Measurements from ENCODE around the gene OR7G3.

Gene OR7G3

GRCh38 chr19:9126900-9127405 lies at the start of gene OR7G3:
Gene OR7G3, minus strand, starts transcription at chr19:9126950. Its CDS starts 0 bp downstream, at chr19:9126950.
- DNase-seq = no peak

GRCh38 chr19:9175326-9175725 lies 48.6 kb upstream of the OR7G3 start:
- no peak for DNase-seq

GRCh38 chr19:9171393-9171991 lies 44.7 kb upstream of the OR7G3 start:
- DNase-seq = no peak

- DNase-seq = no peak
These were observed 40.1 kb upstream of the OR7G3 start for GRCh38 chr19:9166846-9167245.

- DNase-seq = no peak
These were observed 38.5 kb upstream of the OR7G3 start for GRCh38 chr19:9165261-9165660.

GRCh38 chr19:9161427-9161826 lies 34.7 kb upstream of the OR7G3 start:
- DNase-seq = no peak

GRCh38 chr19:9159891-9160290 lies 33.1 kb upstream of the OR7G3 start:
- DNase-seq = no peak

GRCh38 chr19:9156304-9156703 lies 29.6 kb upstream of the OR7G3 start:
- DNase-seq = no peak

- no peak for DNase-seq
These were observed 28.8 kb upstream of the OR7G3 start for GRCh38 chr19:9155591-9155990.

GRCh38 chr19:9151367-9151766 lies 24.6 kb upstream of the OR7G3 start:
- no peak for DNase-seq

GRCh38 chr19:9150650-9151049 lies 23.9 kb upstream of the OR7G3 start:
- DNase-seq = no peak

GRCh38 chr19:9149997-9150396 lies 23.2 kb upstream of the OR7G3 start:
- DNase-seq = no peak

- no peak for DNase-seq
These were observed 21.9 kb upstream of the OR7G3 start for GRCh38 chr19:9148697-9149096.

- no peak for DNase-seq
These were observed 20.1 kb upstream of the OR7G3 start for GRCh38 chr19:9146882-9147281.

GRCh38 chr19:9144920-9145319 lies 18.2 kb upstream of the OR7G3 start:
- no peak for DNase-seq

GRCh38 chr19:9140159-9140874 lies 13.6 kb upstream of the OR7G3 start, which contains the start of gene ZNF317:
Gene ZNF317, plus strand, starts transcription at chr19:9140397. Its CDS starts 15,620 bp downstream, at chr19:9156017.
- DNase-seq = peak; percentile 86

GRCh38 chr19:9139609-9140158 lies 12.9 kb upstream of the OR7G3 start:
- DNase-seq = no peak

- no peak for DNase-seq
These were observed 5.7 kb upstream of the OR7G3 start for GRCh38 chr19:9132422-9132821.

GRCh38 chr19:9130965-9131364 lies 4.2 kb upstream of the OR7G3 start:
- DNase-seq = no peak

- no peak for DNase-seq
These were observed 1.4 kb upstream of the OR7G3 start for GRCh38 chr19:9128171-9128570.

- no peak for DNase-seq
These were observed 10.2 kb downstream of the OR7G3 start for GRCh38 chr19:9116547-9116946.

GRCh38 chr19:9115307-9115813 lies 11.4 kb downstream of the OR7G3 start, which contains the start of gene OR7G1:
Gene OR7G1, minus strand, starts transcription at chr19:9115763. Its CDS starts 0 bp downstream, at chr19:9115763.
- no peak for DNase-seq

- no peak for DNase-seq
These were observed 16.8 kb downstream of the OR7G3 start for GRCh38 chr19:9109959-9110358.

- no peak for DNase-seq
These were observed 19.4 kb downstream of the OR7G3 start, which contains the start of gene OR7G2 for GRCh38 chr19:9107375-9107774. Gene OR7G2, minus strand, starts transcription at chr19:9107475. Its CDS starts 4,232 bp downstream, at chr19:9103243.
